Bronchial epithelial cell (primary cell): Measurements from ENCODE around the gene CAND1. TPM values are rescaled to one million over a fixed set of nuclear protein-coding genes. Genes with fewer than 3 reads are reported as not detected.
A peak's percentile ranks its signal among the peaks of the same experiment; 100 is the strongest.

ENCODE experiments used
- DNase-seq: peaks from one replicate; pipeline ENCODE4 v3.0.0-alpha.2; 2010; ENCODE audit warnings: low read depth
- FAIRE-seq: peaks from 2 replicates; lab custom pipeline; 2011; peaks lifted over from hg19 to GRCh38; lab: Jason Lieb, UNC
- H3K27me3 ChIP-seq: 2 replicates; pipeline ENCODE4 v1.5.1; 2011; ENCODE audit warnings: low read length; ENCODE audit not compliant: control insufficient read depth, insufficient read depth
- H3K36me3 ChIP-seq: 2 replicates; pipeline ENCODE4 v1.5.1; 2011; ENCODE audit warnings: low read length; ENCODE audit not compliant: control insufficient read depth, insufficient read depth
- H3K4me3 ChIP-seq: 2 replicates; pipeline ENCODE4 v1.5.1; 2011; ENCODE audit warnings: mild to moderate bottlenecking, low read depth, low read length, control low read depth
- total RNA-seq: library from RNA; depleted of rRNA; stranded (reverse); fragments of >200 nt; gene quantifications from 2 replicates; pipeline ENCODE4 v1.2.1, GENCODE V29; 2014
- TF ChIP-seq, protein P1 (sequence below): IDR thresholded peaks from 2 replicates; pipeline ENCODE4 v1.5.1; 2011; ENCODE audit warnings: mild to moderate bottlenecking, moderate library complexity, low read length, control low read depth, inconsistent platforms; ENCODE audit not compliant: insufficient read depth, severe bottlenecking

Gene CAND1
- total RNA-seq, 1 donor from 2014 or later = 92.1 TPM

DNA sequence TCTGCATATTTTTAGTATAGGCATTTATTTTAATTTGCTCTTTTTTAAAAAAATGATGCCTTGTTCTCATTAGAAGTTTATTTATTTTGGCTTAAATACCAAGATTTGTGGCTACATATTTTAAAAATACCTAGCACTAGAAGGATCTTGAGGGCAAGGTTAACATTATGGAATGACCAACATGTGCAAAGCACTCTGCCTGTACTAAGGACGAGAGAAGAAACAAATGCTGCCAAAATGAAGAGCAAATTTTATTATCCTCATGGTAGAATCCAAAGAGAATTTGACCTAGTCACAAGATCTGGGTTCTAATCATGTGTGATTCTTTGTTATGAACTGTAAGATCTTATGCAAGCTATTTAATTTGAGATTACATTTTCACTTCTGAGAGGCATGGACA lies 2.8 kb downstream of the CAND1 start:
- no peak for FAIRE-seq
- TF ChIP-seq, protein P1, sequence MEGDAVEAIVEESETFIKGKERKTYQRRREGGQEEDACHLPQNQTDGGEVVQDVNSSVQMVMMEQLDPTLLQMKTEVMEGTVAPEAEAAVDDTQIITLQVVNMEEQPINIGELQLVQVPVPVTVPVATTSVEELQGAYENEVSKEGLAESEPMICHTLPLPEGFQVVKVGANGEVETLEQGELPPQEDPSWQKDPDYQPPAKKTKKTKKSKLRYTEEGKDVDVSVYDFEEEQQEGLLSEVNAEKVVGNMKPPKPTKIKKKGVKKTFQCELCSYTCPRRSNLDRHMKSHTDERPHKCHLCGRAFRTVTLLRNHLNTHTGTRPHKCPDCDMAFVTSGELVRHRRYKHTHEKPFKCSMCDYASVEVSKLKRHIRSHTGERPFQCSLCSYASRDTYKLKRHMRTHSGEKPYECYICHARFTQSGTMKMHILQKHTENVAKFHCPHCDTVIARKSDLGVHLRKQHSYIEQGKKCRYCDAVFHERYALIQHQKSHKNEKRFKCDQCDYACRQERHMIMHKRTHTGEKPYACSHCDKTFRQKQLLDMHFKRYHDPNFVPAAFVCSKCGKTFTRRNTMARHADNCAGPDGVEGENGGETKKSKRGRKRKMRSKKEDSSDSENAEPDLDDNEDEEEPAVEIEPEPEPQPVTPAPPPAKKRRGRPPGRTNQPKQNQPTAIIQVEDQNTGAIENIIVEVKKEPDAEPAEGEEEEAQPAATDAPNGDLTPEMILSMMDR = no peak
- no peak for DNase-seq

DNA sequence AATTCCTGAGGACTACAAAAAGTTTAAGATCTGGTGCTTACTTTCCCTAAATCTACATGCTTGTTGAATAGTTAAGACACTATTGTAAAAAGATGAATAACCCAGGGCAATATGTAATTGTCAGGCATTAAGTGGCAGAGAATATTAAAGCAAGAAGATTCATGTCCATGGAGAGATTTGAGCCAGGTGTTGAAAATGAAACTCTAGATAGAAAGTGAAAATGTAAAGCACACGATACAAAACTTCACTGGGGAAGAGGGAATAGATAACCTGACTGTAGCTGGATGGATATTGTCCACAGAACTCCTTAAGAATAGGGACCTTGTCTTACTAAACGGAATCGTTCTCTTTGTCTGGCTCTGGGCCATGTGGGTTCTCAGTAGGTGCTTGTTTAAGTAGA lies 5.0 kb downstream of the CAND1 start:
- Histone ChIP-seq H3K4me3 (no peak overlapping the region), H3K27me3 (no peaks in the 10 kb centered on the region), H3K36me3 (no peaks in the 10 kb centered on the region)
- FAIRE-seq (no peak), DNase-seq (no peak)
- TF ChIP-seq, protein P1 = no peak

More for the DNA sequence above, 2.8 kb downstream of the CAND1 start:
- no peak overlapping the region for H3K4me3 ChIP-seq
- no peaks in the 10 kb centered on the region for H3K36me3 ChIP-seq
- no peaks in the 10 kb centered on the region for H3K27me3 ChIP-seq

DNA sequence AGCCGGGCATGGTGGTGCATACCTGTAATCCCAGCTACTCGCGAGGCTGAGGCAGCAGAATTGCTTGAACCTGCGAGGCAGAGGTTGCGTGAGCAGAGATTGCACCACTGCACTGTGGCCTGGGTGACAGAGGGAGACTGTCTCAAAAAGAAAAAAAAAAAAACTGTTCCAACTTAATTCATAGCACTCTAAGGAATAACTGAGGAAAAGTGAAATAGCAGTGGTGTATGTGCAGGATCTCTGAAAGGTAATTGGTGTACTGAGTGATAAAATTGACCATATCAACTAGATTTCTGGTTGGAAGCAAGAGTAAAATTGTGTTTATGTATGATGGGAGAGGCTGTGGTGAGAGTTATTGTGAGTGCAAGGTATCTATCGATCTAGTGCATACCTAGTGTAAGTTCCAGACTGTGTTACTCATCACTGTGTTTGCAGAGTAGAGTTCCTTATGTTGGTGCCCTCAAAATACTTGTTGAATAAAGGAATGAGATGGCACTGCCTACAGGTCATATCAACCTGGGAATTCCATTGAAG lies 6.3 kb downstream of the CAND1 start:
- DNase-seq (peak; percentile 67), FAIRE-seq (no peak)
- no peak overlapping the region for H3K4me3 ChIP-seq
- no peaks in the 10 kb centered on the region for H3K27me3 ChIP-seq
- TF ChIP-seq, protein P1 = no peak
- H3K36me3 ChIP-seq = no peaks in the 10 kb centered on the region

DNA sequence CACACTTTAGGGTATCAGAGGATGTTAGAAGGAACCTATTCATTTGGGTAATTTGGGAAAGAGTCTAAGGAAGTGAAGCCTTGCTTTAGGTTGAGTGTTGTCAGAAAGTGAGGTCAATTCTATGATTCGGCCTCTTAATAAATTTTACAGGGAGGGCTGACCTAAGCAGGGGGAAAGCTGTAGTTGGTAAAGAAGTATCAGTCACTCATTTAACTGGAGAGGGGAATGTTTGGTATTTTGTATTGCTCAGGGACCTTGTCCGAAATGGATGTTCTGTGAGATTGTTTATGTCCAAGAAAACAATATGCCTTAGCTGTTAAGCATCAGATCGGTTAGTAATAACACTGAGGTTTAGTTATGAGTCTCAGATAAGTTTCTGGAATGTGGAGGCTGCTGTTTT lies 7.3 kb downstream of the CAND1 start:
- DNase-seq = no peak
- no peak for FAIRE-seq
- H3K4me3 ChIP-seq = no peak overlapping the region
- no peaks in the 10 kb centered on the region for H3K27me3 ChIP-seq
- H3K36me3 ChIP-seq = no peaks in the 10 kb centered on the region
- TF ChIP-seq, protein P1 = no peak

GRCh38 chr12:67279637-67280036 lies 10.5 kb downstream of the CAND1 start:
- H3K36me3 ChIP-seq = no peaks in the 10 kb centered on the region
- no peak overlapping the region for H3K4me3 ChIP-seq
- H3K27me3 ChIP-seq = no peaks in the 10 kb centered on the region
- FAIRE-seq (no peak), DNase-seq (no peak)
- TF ChIP-seq, protein P1 = no peak

DNA sequence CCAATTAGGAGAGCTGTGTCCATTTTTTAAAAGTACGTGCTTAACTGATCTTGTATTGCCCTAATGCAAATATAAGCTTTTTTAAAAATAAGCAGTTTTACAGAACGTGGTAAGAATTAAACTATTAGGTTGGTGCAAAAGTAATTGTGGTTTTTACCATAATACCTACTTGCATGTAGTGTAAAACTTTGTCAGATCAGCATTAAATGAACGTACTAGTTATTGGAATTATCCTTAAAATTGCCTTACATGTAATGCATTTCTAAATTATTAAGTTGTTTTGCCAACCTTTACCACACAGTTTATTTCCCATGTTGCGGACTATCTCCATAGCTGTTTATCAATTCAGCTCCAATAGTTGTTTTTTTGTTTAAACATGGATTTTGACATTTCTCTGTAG lies 10.9 kb downstream of the CAND1 start:
- FAIRE-seq = no peak

More for the DNA sequence above, 10.9 kb downstream of the CAND1 start:
- no peak overlapping the region for H3K4me3 ChIP-seq
- DNase-seq = no peak
- TF ChIP-seq, protein P1 = no peak
- no peaks in the 10 kb centered on the region for H3K36me3 ChIP-seq
- no peaks in the 10 kb centered on the region for H3K27me3 ChIP-seq
